VCaP (cell line): ENCODE data around the gene PDLIM4.

Experiments
- H3K27ac ChIP-seq: fragments of 450-650 bp; 2 replicates; pipeline ENCODE4 v1.5.1; 2017
- TF ChIP-seq, protein P1 (sequence below): fragments of 450-650 bp; conservative IDR thresholded peaks from 2 replicates; pipeline ENCODE4 v1.5.1; 2017; ENCODE audit warnings: mild to moderate bottlenecking, moderate library complexity

Gene PDLIM4

DNA sequence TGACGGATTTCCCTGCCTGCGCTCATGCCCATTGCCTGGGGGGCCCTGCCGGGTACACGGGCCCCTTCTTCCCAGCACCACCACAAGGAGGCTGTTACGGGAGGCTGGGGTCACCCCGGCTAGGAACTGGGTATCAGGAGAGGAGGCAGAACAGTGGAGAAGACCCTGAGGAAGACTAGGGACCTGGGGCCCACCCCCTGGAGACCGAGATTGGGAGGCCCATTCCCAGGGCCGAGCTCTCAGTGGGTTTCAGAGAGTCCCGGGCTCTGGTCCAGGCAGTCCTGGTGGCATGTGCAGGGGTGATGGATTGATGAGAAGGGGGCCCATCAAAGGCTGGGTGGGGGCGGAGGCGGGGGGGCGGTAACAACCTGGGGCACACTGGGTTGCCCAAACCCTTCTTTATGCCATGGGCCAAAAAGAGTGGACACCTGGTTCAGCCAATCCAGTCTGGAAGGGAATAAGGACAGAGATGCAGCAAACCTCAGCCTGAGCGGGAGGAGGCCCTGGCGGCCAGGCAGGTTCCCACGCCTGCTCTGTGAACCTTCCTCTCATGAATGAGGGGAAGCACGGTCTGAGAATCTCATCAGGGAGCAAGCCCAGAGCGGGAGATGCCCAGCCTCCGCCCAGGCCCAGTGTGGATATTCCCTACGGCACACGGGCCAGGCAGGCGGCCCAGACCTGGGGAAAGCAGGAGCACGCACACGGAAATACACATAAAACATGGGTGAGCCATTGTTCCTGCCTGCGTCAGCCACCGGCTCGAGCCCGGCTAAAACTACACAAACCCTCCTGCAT, 29.1 kb upstream of the PDLIM4 start:
- TF ChIP-seq, protein P1, sequence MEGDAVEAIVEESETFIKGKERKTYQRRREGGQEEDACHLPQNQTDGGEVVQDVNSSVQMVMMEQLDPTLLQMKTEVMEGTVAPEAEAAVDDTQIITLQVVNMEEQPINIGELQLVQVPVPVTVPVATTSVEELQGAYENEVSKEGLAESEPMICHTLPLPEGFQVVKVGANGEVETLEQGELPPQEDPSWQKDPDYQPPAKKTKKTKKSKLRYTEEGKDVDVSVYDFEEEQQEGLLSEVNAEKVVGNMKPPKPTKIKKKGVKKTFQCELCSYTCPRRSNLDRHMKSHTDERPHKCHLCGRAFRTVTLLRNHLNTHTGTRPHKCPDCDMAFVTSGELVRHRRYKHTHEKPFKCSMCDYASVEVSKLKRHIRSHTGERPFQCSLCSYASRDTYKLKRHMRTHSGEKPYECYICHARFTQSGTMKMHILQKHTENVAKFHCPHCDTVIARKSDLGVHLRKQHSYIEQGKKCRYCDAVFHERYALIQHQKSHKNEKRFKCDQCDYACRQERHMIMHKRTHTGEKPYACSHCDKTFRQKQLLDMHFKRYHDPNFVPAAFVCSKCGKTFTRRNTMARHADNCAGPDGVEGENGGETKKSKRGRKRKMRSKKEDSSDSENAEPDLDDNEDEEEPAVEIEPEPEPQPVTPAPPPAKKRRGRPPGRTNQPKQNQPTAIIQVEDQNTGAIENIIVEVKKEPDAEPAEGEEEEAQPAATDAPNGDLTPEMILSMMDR, result no peak
- H3K27ac ChIP-seq, result peak overlapping the region; percentile 69; the same call in 1 of the 2 replicates

DNA sequence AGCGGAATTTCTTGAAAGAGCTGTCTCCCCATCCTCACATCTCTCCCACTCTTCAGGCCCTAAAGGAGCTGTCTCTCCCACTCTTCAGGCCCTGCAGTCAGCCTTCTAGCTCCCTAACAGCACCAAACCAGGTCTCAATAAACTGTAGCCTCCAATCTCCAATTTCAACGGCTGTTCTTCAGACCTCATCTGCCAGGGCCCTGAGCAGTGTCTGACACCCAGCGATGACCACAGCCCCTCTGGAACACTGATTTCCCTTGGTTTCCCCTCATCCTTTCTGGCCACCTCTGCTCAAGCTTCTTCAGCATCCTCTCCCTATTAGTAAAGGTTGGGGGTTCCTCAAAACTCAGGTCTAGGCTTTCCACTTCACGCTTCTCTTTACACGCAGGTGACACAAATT, 28.3 kb upstream of the PDLIM4 start:
- TF ChIP-seq, protein P1, result no peak

DNA sequence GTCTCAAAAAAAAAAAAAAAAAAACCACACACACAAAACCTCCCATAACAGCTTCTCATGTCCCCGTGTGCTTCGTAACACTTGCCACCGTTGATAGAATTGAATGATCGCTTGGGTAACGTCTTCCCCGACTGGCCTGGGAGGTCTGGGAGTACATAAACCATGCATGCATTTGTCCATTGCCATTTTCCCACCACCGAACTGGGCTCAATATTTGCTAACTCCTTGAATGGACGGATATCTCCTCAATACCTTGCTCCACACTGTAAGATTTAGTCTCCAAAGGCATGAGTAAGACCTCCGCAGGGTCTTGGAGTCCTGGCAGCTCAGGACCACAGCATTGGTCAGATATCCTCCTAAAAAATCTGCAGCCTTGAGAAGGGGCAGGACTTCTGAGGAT, 26.6 kb upstream of the PDLIM4 start:
- H3K27ac ChIP-seq, result no peak overlapping the region
- TF ChIP-seq, protein P1, result no peak

More for the DNA sequence above, 28.3 kb upstream of the PDLIM4 start:
- no peak overlapping the region for H3K27ac ChIP-seq

DNA sequence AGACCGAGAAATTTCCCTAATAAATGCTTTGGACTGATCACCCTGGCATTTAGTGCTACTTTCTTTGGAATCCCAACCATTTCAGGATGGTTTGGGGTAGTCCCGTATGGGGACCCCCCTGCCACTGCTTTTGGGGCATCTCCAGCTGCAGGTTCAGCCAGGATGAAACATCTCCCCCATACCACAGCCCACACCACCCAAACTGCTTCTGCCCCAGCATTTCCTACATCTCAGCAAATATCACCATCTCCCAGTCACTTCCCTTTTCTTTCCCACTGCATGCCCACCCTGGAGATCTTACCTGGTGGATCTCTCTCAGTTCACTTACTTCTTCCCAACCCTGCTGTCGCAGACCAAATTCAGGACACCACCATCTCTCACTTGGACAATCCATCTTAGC, 25.0 kb upstream of the PDLIM4 start:
- H3K27ac ChIP-seq, result no peak overlapping the region
- TF ChIP-seq, protein P1, result no peak

DNA sequence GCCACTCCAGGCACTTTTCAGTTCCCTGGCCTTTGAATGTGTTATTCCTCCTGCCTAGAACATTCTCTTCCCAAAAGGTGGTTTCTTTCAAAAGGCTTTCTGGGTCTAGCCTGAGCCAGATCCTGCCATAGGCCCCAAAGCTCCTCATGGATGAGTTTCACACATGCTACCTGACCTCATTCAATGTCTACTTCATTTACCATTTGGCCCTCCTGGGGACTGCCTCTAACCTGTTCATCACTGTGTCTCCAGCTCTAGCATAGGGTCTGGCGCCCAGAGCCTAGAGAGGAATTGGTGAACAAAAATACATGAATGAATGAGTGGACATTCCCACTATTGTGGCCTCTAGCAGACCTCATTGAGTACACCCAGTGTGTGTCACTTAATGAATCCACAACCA, 24.4 kb upstream of the PDLIM4 start:
- H3K27ac ChIP-seq, result no peak overlapping the region
- TF ChIP-seq, protein P1, result no peak

DNA sequence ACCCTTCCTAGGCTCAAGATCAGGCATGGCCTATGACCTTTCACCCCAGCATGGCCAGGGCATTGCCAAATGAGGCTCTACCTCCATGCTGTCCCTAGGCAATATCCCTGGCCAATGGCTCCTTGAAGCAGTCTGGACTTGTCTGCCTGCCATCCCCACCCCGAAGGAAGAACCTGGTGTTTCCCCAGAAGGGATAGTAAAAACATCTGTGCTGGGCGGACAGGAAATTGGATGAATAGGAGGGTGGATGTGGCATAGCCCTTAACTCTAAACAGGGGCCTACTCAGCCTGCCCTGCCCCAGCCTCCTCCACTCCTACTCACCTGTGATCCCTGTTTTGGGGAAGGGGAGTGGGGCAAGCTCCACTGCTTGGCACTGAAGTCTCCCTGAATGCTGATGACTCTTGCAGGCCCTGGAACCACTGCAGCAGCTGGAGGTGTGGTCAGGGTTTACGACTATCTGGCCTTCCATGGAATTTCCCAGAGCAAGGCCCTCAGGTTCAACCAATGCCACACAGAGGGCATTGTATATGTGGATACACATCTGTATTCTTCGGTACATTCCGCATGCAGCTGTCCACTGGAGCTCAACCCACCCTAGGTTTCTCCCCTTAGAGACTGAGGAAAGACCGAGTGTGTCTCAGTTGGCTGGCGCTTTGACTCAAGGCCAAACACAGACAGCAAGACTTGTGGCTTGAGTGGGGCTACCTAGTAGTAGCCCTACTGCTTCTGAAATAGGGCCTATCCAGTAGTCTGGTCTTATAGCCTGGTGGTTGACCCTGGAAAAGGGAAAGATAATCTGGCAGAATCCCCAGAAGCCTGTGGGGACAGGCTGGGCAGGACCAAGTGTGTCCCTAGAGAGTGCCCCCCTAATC, 23.4 kb upstream of the PDLIM4 start:
- TF ChIP-seq, protein P1, result no peak
- no peak overlapping the region for H3K27ac ChIP-seq

DNA sequence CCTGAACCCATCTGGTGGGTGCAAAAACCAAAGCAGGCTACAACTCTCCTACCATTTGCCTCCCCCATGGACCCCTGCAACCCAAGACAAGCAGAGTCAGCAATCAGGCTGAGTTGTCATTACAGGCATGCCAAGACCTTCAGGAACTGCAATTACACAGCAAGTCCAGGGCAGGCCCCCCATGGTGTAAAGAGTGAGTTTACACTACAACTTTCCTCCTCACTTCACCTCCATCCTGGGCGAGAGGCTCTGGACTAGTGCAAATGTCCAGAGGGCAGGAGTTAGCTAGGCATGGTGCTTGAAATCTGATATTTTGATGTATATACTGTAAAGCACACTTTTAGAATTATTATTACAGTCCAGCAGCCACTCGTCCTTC, 22.8 kb upstream of the PDLIM4 start:
- TF ChIP-seq, protein P1, result no peak

More for the DNA sequence above, 22.8 kb upstream of the PDLIM4 start:
- no peak overlapping the region for H3K27ac ChIP-seq
